GM08714 (cell line): ENCODE measurements around the gene RRP1.

Experiments
- H3K4me3 ChIP-seq: fragments of 200-500 bp; sonication (Bioruptor generic); 2 replicates; pipeline ENCODE4 v1.5.1; 2014; ENCODE audit warnings: mild to moderate bottlenecking, low read length, inconsistent platforms
- ZNF274 ChIP-seq: IDR thresholded peaks from 2 replicates; pipeline ENCODE4 v1.6.1; 2012; ENCODE audit warnings: mild to moderate bottlenecking, low read depth, low read length

RRP1 gene, protein sequence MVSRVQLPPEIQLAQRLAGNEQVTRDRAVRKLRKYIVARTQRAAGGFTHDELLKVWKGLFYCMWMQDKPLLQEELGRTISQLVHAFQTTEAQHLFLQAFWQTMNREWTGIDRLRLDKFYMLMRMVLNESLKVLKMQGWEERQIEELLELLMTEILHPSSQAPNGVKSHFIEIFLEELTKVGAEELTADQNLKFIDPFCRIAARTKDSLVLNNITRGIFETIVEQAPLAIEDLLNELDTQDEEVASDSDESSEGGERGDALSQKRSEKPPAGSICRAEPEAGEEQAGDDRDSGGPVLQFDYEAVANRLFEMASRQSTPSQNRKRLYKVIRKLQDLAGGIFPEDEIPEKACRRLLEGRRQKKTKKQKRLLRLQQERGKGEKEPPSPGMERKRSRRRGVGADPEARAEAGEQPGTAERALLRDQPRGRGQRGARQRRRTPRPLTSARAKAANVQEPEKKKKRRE

GRCh38 chr21:43789276-43790009, at the start of gene RRP1:
Gene RRP1 (plus strand): TSS chr21:43789577. CDS start chr21:43789630, 53 bp downstream.
- TF ChIP-seq ZNF274: no peak
- H3K4me3 ChIP-seq: peak within 1 kb of the TSS; percentile 85

- no peak overlapping the region for H3K4me3 ChIP-seq
- no peak for TF ChIP-seq ZNF274
Measured at GRCh38 chr21:43739621-43740435, 49.5 kb upstream of the RRP1 start.

DNA sequence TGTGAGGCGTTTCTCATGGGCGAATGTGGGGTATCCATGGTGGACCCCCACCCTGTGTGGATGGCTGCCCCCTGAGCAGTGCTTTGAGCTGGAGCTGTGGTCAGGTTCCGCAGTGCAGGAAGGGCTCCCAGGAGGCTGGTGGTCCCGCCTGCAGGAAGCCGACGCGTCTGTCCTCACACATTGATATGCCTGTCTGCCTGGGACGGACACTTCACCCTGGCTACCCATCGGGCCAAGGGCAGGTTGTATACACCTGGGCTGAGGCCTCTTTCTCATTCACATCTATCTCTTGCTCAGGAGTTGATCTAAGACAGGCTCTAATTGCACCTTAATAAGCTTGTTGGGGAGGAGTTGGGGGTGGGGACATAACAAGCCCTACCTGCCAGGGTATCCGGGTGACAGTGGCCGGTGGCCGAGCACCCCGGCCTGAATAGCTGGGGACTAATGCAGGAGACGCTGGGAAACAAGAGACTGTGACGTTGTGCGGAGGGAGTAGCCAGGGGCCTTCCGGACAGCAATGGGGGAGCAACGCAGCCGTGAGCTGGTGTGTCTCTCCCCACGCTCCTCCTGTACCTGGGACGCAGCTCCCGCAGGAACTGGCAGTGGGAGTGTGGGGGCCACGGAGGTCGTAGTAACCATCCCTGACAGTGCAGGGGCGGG, 48.8 kb upstream of the RRP1 start:
- TF ChIP-seq ZNF274: no peak

DNA sequence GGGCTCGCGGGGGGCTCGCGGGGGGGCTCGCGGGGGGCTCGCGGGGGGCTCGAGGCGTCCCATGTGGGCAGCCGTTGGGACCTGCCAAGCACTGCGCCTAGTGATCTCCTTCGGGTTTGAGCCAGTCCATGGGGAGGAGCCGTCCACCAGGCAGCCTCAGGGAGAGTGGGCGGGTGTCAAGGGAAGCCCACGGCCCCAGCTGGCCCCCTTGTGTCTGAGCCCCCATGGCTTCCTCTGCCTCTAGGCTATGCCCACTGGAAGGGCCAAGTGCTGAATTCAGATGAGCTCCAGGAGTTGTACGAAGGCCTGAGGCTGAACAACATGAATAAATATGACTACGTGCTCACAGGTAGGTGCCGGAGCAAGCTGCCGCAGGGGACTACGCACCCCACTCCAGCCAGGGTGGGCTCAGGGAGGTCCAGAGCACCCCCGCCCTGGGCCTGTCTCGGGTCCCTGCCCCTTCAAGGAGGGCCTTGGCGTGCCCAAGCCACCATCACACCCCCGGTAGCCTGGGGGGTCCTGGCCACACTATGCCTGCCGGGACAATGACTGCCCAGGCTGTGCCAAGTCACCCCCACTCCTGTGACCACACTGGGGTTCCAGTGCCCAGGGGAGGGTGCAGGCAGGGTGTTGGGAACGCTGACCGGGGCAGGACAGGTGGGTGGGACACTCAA, 47.8 kb upstream of the RRP1 start:
- H3K4me3 ChIP-seq: no peak overlapping the region
- no peak for TF ChIP-seq ZNF274

More for the DNA sequence above, 48.8 kb upstream of the RRP1 start:
- H3K4me3 ChIP-seq: no peak overlapping the region

GRCh38 chr21:43743947-43744346, 45.4 kb upstream of the RRP1 start:
- TF ChIP-seq ZNF274: no peak
- no peak overlapping the region for H3K4me3 ChIP-seq

DNA sequence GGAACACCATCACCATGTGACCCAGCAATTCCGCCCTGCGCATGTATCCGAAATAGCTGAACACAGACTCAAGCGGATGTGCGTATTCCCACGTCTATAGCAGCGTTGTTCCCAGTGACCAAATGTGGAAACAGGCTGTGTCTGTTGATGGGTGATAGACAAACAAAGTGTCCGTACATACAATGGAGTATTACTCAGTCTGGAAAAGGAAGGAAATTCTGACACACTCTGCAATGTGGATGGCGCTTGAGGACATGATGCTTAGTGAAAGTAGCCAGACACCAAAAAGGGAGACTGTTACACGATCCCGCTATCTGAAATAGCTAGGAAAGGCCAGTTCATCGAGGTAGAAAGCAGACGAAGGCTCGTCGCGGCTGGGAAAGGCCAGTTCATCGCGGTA, 44.7 kb upstream of the RRP1 start:
- TF ChIP-seq ZNF274: no peak
- H3K4me3 ChIP-seq: no peak overlapping the region

- TF ChIP-seq ZNF274: no peak
- no peak overlapping the region for H3K4me3 ChIP-seq
Measured at GRCh38 chr21:43745772-43746517, 43.4 kb upstream of the RRP1 start.

- no peak for TF ChIP-seq ZNF274
- no peak overlapping the region for H3K4me3 ChIP-seq
Measured at GRCh38 chr21:43748622-43749021, 40.8 kb upstream of the RRP1 start.

DNA sequence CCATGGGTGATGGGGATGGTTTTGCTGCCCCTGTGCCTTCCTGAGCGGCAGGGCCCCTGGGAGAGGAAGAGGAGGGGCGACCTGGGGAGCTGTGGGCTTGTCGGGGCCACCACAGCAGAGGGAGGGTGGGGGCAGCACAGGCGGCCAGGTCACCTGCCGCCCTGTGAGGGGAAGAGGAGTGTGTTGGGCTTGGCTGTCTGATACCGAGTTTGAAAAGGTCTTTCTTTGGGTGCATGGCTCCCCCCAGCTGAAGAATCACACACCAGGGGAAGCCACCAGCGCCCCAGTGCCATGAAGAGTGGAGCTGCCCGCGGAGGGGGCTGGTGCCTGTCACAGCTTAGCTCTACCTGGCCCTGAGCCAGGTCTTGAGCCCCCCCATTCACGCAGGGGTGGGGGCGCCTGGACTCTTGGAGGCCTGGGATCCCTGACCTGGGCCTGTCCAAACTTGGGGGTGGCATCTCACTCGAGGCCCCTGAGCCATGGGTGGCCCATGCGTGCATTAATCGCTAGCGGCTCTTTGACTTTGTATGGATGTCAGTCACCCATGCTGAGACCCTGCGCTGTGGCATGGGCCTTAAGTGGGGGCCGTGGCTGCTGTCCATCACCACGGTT, 39.6 kb upstream of the RRP1 start:
- no peak overlapping the region for H3K4me3 ChIP-seq
- TF ChIP-seq ZNF274: no peak

DNA sequence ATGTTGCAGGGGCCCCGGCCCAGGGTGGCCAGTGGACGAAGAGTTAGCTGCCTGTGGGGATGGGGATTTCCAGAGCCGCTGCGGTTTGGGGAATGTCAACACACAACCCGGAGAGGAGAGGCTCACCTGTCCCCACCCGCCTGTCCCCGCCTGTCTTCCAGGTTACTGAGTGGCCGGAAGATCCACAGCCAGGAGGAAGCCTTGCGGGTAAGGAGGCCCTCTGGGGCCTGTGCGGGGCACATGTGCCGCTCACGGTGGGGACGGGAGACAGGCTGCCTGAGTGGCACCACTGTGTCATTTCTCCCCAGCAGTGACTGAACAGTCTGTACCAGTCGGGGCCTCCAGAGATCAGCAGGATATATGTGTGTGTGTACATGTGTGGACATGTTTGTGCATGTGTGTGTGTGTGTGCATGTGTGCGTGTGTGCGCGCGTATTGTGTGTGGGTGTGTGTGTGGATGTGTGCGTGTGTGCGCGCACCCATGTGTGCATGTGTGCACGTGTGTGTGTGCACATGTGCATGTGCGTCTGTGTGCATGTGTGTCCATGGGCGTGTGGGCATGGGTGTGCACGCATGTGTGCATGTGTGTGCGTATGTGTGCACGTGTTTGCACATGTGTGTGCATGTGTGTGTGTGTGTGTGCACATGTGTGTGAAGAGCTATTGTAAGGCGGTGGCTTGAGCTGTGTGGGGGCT, 38.9 kb upstream of the RRP1 start:
- no peak for TF ChIP-seq ZNF274
- H3K4me3 ChIP-seq: no peak overlapping the region

DNA sequence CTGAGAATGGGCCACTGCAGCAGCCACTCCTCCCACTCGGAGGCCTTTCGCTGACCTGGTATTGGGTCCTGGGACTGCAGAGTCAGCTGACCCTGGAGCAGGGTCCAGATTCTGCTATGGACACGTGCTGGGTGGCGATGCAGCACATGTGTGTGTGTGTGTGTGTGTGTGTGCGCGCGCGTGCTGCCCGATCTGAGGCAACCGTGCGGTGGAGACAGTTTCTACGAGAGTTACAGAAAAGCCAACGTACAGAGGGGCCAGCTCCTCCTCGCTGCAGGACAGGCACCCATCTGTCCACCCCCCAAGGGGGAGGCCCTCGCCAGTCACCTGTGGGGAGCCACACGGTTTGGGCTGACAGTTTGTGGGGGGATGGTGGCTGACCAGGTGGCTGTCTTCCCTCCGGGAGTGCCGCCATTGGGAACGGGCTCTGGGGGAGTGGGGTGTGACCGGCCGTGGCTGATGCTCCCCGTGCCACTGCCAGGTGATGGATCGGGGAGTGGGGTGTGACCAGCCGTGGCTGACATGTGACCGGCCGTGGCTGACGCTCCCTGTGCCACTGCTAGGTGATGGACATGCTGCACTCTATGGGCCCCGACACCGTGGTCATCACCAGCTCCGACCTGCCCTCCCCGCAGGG, 37.3 kb upstream of the RRP1 start:
- no peak overlapping the region for H3K4me3 ChIP-seq
- TF ChIP-seq ZNF274: no peak
